ENCODE data around the gene SLC2A4.

SLC2A4 gene

DNA sequence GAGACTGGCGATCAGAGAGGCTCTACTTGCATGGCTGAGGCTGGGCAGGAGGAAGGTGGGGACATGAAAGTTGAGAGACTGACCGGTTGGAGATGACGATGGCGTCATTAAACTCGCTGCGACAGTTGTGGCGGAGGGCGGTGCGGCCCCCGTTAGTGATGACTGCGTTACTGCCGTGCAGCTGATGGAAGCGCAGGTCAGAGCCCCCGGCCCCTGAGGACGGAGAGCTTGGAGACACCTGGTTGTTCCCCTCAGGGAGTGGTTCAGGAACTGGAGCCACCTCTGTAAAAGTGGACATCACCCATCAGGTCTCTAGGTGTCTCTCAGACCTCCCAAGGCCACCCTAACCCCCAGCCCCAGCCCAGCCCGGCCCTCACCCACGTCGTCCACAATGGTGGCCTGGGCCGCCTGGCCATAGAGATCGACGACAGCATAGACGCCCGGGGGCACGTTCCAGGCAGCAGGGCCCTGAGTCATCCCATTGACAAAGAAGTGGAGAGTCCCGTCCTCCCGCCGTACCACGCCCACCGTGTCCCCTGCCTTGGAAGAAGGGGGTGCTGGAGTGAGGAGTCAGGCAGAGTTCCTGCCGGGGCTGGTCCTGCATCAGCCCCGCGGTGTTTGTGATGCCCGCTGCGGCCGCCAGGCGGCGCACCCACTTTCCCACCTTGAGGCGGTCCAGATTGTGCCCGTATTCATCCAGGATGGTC, 42.4 kb downstream of the SLC2A4 start:
- Histone ChIP-seq H3K27ac (ENCODE audit: low read depth, low read length) (no peak overlapping the region), H3K4me3 (ENCODE audit: low read depth in 1 of 2, low read length in 2 of 2) (no peak overlapping the region), H3K36me3 (ENCODE audit: control insufficient read depth in 1 of 2, insufficient read depth in 2 of 2, low read length in 2 of 2) (peaks cover 36 to 63% of the 10 kb centered on the region in 2 donors)

DNA sequence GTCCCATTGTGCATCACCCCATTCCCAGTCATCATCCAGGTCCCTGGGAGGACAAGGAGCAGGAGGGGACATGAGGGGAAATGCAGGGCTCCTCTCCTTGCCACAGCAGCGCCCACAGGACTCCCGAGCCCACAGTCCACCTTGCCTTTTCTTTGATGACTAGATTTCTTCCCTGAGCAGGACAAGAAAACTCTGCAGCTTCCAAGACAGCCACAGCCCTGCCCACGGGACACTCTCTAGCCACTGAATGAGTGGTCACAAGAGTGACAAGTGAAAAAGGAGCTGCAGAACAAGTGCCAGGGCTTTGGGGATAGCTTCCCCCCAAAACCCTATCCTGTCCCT, 42.9 kb downstream of the SLC2A4 start:
- no peaks in the 10 kb centered on the region for H3K9me3 ChIP-seq (ENCODE audit: control insufficient read depth in 1 of 2, low read length in 2 of 2)
- H3K4me3 ChIP-seq (ENCODE audit: low read depth in 1 of 2, low read length in 2 of 2), result no peak overlapping the region
- no peak overlapping the region for H3K27ac ChIP-seq (ENCODE audit: low read depth, low read length)
- no peaks in the 10 kb centered on the region for H3K27me3 ChIP-seq (ENCODE audit: control insufficient read depth in 1 of 2, insufficient read depth in 2 of 2, low read length in 2 of 2)
- peak overlapping the region in 1 of 2 donors; percentile 10 for H3K9ac ChIP-seq (ENCODE audit: low read depth in 1 of 2, low read length in 2 of 2)
- peaks cover 7 to 13% of the 10 kb centered on the region in 2 donors for H3K4me1 ChIP-seq (ENCODE audit: control insufficient read depth in 1 of 2, insufficient read depth in 2 of 2, low read length in 2 of 2)
- peaks cover 33 to 60% of the 10 kb centered on the region in 2 donors for H3K36me3 ChIP-seq (ENCODE audit: control insufficient read depth in 1 of 2, insufficient read depth in 2 of 2, low read length in 2 of 2)

More for the DNA sequence above, 42.4 kb downstream of the SLC2A4 start:
- Histone ChIP-seq H3K4me1 (ENCODE audit: control insufficient read depth in 1 of 2, insufficient read depth in 2 of 2, low read length in 2 of 2) (peaks cover 7 to 15% of the 10 kb centered on the region in 2 donors), H3K27me3 (ENCODE audit: control insufficient read depth in 1 of 2, insufficient read depth in 2 of 2, low read length in 2 of 2) (no peaks in the 10 kb centered on the region), H3K9me3 (ENCODE audit: control insufficient read depth in 1 of 2, low read length in 2 of 2) (no peaks in the 10 kb centered on the region), H3K9ac (ENCODE audit: low read depth in 1 of 2, low read length in 2 of 2) (peak overlapping the region in 1 of 2 donors; percentile 10)

DNA sequence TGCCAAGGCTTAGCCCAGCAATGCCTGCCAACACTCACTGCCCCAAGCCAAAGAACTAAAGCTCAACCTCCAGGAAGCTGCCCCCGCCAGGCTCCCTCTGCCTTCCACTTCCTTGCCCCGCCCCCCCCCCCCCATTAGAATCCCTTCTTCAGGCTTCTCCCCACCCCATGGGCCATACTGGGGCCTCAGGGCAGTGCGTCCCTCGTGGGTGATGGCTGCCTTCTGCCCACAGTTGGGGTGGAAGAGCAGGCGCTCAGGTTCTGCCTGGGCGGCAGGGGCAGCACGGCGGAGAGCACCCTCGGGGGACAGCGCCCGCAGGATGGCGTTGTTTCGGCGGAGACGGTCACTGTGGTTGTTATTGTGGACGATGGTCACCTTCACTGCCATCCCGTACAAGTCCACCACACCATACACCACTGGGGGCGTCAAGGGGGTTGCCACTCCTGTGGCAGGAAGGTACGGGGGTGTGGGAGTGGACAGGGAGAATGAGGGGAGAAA, 43.6 kb downstream of the SLC2A4 start:
- no peak overlapping the region for H3K27ac ChIP-seq (ENCODE audit: low read depth, low read length)
- no peaks in the 10 kb centered on the region for H3K9me3 ChIP-seq (ENCODE audit: control insufficient read depth in 1 of 2, low read length in 2 of 2)
- H3K27me3 ChIP-seq (ENCODE audit: control insufficient read depth in 1 of 2, insufficient read depth in 2 of 2, low read length in 2 of 2), result no peaks in the 10 kb centered on the region
- H3K9ac ChIP-seq (ENCODE audit: low read depth in 1 of 2, low read length in 2 of 2), result no peak overlapping the region
- H3K36me3 ChIP-seq (ENCODE audit: control insufficient read depth in 1 of 2, insufficient read depth in 2 of 2, low read length in 2 of 2), result peaks cover 33 to 60% of the 10 kb centered on the region in 2 donors
- H3K4me3 ChIP-seq (ENCODE audit: low read depth in 1 of 2, low read length in 2 of 2), result no peak overlapping the region
- peaks cover 7 to 13% of the 10 kb centered on the region in 2 donors for H3K4me1 ChIP-seq (ENCODE audit: control insufficient read depth in 1 of 2, insufficient read depth in 2 of 2, low read length in 2 of 2)

DNA sequence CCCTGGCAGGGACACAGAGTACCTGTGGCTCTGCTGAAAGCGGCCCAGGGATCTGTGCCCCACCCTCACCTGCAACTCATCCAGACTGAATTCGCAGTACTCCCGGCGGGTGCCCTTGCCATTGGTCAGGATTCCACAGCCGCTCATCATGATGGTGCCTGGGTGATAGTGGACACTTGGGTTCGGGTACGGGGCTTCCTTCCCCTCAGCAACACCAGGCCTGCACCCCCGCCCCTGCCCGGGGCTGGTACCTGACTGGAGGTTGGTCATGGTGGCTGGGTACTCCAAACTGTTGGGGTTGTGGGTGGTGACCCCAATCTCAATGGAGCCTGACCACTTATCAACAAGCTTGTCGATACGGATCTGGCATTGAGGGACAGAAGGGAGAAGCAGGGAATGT, 44.7 kb downstream of the SLC2A4 start:
- Histone ChIP-seq H3K4me3 (ENCODE audit: low read depth in 1 of 2, low read length in 2 of 2) (no peak overlapping the region), H3K9me3 (ENCODE audit: control insufficient read depth in 1 of 2, low read length in 2 of 2) (no peaks in the 10 kb centered on the region), H3K27ac (ENCODE audit: low read depth, low read length) (no peak overlapping the region), H3K4me1 (ENCODE audit: control insufficient read depth in 1 of 2, insufficient read depth in 2 of 2, low read length in 2 of 2) (peaks cover 7 to 18% of the 10 kb centered on the region in 2 donors), H3K27me3 (ENCODE audit: control insufficient read depth in 1 of 2, insufficient read depth in 2 of 2, low read length in 2 of 2) (no peaks in the 10 kb centered on the region), H3K36me3 (ENCODE audit: control insufficient read depth in 1 of 2, insufficient read depth in 2 of 2, low read length in 2 of 2) (peaks cover 26 to 48% of the 10 kb centered on the region in 2 donors), H3K9ac (ENCODE audit: low read depth in 1 of 2, low read length in 2 of 2) (no peak overlapping the region)

DNA sequence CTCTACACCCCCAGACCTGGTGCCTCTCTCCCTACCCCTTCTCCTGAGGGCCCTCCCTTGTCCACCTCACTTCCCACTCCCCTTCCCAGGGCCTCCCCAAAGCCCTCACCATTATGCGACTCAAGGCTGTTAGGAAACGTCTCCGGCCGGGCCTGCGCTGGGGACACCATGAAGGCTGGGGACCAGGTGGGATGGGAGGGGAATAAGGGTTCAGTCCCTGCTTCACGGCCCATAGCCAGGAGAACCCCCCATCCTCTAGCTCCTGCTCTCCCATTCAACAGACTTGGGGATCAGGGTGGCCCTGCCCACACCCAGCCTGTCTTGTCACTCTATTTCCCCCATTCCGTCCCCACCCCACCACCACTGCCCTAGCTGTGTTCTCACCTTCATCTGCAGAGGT, 45.5 kb downstream of the SLC2A4 start:
- no peak overlapping the region for H3K9ac ChIP-seq (ENCODE audit: low read depth in 1 of 2, low read length in 2 of 2)
- H3K4me1 ChIP-seq (ENCODE audit: control insufficient read depth in 1 of 2, insufficient read depth in 2 of 2, low read length in 2 of 2), result peaks cover 7 to 18% of the 10 kb centered on the region in 2 donors
- no peaks in the 10 kb centered on the region for H3K9me3 ChIP-seq (ENCODE audit: control insufficient read depth in 1 of 2, low read length in 2 of 2)
- no peak overlapping the region for H3K27ac ChIP-seq (ENCODE audit: low read depth, low read length)
- peaks cover 20 to 40% of the 10 kb centered on the region in 2 donors for H3K36me3 ChIP-seq (ENCODE audit: control insufficient read depth in 1 of 2, insufficient read depth in 2 of 2, low read length in 2 of 2)
- H3K27me3 ChIP-seq (ENCODE audit: control insufficient read depth in 1 of 2, insufficient read depth in 2 of 2, low read length in 2 of 2), result no peaks in the 10 kb centered on the region
- H3K4me3 ChIP-seq (ENCODE audit: low read depth in 1 of 2, low read length in 2 of 2), result no peak overlapping the region

DNA sequence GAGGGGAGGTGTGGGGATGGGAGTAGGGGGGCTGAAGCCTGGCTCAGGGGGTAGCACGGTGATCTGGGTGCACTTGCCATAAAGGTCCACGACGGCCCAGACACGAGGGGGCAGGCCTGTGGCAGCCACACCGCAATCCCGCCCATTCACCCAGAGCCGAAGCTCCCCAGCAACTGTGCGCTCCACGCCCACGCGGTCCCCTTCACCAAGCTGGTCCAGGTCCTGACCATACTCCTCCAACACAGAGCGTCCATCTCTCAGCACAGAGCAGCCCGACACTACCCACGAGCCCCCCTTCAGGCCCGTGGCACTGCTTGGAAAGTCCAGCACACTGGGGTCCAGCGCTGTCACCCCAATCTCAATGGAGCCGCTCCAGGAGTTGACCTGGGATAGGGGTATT, 46.0 kb downstream of the SLC2A4 start:
- no peak overlapping the region for H3K9ac ChIP-seq (ENCODE audit: low read depth in 1 of 2, low read length in 2 of 2)
- H3K27me3 ChIP-seq (ENCODE audit: control insufficient read depth in 1 of 2, insufficient read depth in 2 of 2, low read length in 2 of 2), result no peaks in the 10 kb centered on the region
- peaks cover 19 to 36% of the 10 kb centered on the region in 2 donors for H3K36me3 ChIP-seq (ENCODE audit: control insufficient read depth in 1 of 2, insufficient read depth in 2 of 2, low read length in 2 of 2)
- H3K9me3 ChIP-seq (ENCODE audit: control insufficient read depth in 1 of 2, low read length in 2 of 2), result no peaks in the 10 kb centered on the region
- no peak overlapping the region for H3K27ac ChIP-seq (ENCODE audit: low read depth, low read length)
- H3K4me3 ChIP-seq (ENCODE audit: low read depth in 1 of 2, low read length in 2 of 2), result no peak overlapping the region
- H3K4me1 ChIP-seq (ENCODE audit: control insufficient read depth in 1 of 2, insufficient read depth in 2 of 2, low read length in 2 of 2), result peaks cover 7 to 22% of the 10 kb centered on the region in 2 donors

DNA sequence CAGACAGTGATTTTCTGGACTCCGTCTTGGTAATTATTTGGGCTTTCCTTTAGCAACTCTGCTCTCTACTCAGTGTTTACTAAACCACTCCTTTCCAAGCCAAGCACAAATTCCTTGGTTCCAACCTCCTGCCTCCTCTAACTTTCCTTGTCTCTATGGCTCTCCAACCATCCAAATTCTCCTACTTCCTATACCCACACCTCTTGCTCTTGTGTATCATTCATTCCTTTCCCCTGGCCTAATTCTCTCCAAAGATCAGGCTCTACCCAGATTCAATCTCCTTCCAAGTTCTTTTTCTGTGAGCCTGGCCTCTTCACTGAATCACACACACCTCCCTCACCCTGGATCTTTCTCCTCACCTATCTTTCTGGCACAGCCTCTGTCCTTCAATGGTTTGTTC, 46.5 kb downstream of the SLC2A4 start:
- H3K9ac ChIP-seq (ENCODE audit: low read depth in 1 of 2, low read length in 2 of 2), result peak overlapping the region in 1 of 2 donors; percentile 51

DNA sequence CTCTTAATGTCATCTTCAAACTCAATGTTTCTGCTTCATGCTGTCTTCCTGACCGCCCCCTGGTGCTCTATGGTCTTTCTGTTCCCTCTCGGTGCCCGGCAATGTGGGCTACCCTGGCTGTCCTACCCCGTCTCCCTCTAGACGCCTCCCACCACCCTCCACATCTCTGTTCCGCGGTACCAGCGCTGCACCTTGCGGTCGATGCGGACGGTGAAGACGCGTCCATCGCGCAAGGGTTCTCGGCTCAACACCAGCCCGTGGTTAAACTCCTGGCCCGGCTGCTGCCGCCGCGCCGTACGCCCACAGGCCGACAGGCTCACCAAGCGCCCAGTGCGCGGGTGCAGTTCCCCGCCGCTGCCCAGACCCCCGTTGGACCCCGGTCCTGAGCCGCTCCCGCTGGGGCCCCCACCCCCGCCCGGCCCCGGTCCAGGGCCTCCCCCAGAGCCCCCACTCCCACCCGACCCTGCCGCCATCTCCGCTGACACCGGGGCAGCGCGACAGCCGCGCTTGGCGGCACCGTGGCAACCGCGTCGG, 47.4 kb downstream of the SLC2A4 start, which contains the start of gene NEURL4:
Gene NEURL4, minus strand, starts transcription at position 496 of the 534 bp plus-strand sequence. Its CDS starts 23 bp downstream, at position 473.
- Histone ChIP-seq H3K27me3 (ENCODE audit: control insufficient read depth in 1 of 2, insufficient read depth in 2 of 2, low read length in 2 of 2) (no peaks in the 10 kb centered on the region), H3K9me3 (ENCODE audit: control insufficient read depth in 1 of 2, low read length in 2 of 2) (no peaks in the 10 kb centered on the region), H3K36me3 (ENCODE audit: control insufficient read depth in 1 of 2, insufficient read depth in 2 of 2, low read length in 2 of 2) (peaks cover 5 to 23% of the 10 kb centered on the region in 2 donors), H3K9ac (ENCODE audit: low read depth in 1 of 2, low read length in 2 of 2) (peak within 1 kb of the TSS; percentile 79 to 91), H3K4me3 (ENCODE audit: low read depth in 1 of 2, low read length in 2 of 2) (peak within 1 kb of the TSS; percentile 98), H3K27ac (ENCODE audit: low read depth, low read length) (peak within 1 kb of the TSS; percentile 96), H3K4me1 (ENCODE audit: control insufficient read depth in 1 of 2, insufficient read depth in 2 of 2, low read length in 2 of 2) (peaks cover 7 to 22% of the 10 kb centered on the region in 2 donors)

More for the DNA sequence above, 46.5 kb downstream of the SLC2A4 start:
- Histone ChIP-seq H3K9me3 (ENCODE audit: control insufficient read depth in 1 of 2, low read length in 2 of 2) (no peaks in the 10 kb centered on the region), H3K27me3 (ENCODE audit: control insufficient read depth in 1 of 2, insufficient read depth in 2 of 2, low read length in 2 of 2) (no peaks in the 10 kb centered on the region), H3K4me1 (ENCODE audit: control insufficient read depth in 1 of 2, insufficient read depth in 2 of 2, low read length in 2 of 2) (peaks cover 7 to 22% of the 10 kb centered on the region in 2 donors), H3K4me3 (ENCODE audit: low read depth in 1 of 2, low read length in 2 of 2) (peak overlapping the region; percentile 98), H3K27ac (ENCODE audit: low read depth, low read length) (no peak overlapping the region), H3K36me3 (ENCODE audit: control insufficient read depth in 1 of 2, insufficient read depth in 2 of 2, low read length in 2 of 2) (peaks cover 14 to 31% of the 10 kb centered on the region in 2 donors)

DNA sequence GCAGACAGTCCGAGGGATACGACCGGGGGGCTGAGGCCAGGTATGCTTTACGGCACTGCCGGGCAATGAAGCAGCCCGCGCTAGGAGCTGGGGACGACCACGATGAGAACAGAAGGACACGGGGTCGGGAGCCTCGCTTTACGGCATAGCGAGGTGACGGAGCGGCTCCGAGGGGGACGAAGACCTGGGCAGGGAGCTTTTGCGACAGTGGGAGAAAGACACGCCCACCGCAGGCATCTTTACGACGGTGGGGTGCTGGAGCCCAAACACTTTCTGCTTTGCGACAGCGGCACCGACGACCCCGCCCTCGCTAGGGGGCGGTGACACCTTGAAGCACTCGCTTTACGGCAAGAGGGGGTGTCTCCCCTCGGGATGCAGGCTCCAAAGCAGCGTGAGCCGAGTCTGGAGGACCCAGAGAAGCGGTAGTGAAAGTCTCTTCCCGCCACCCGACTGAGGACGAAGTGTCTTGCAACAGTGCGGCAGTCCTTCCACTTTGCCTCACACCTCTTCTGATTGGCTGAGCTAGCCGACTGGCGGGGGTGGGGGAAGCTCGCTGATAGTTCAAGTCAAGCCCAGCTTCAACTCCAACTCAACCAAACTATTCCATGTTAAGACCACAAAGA, 48.0 kb downstream of the SLC2A4 start:
- Histone ChIP-seq H3K4me3 (ENCODE audit: low read depth in 1 of 2, low read length in 2 of 2) (peak overlapping the region; percentile 98), H3K9ac (ENCODE audit: low read depth in 1 of 2, low read length in 2 of 2) (peak overlapping the region; percentile 56 to 91), H3K4me1 (ENCODE audit: control insufficient read depth in 1 of 2, insufficient read depth in 2 of 2, low read length in 2 of 2) (peaks cover 7 to 22% of the 10 kb centered on the region in 2 donors), H3K27me3 (ENCODE audit: control insufficient read depth in 1 of 2, insufficient read depth in 2 of 2, low read length in 2 of 2) (no peaks in the 10 kb centered on the region), H3K27ac (ENCODE audit: low read depth, low read length) (peak overlapping the region; percentile 96), H3K36me3 (ENCODE audit: control insufficient read depth in 1 of 2, insufficient read depth in 2 of 2, low read length in 2 of 2) (peaks cover 3 to 19% of the 10 kb centered on the region in 2 donors), H3K9me3 (ENCODE audit: control insufficient read depth in 1 of 2, low read length in 2 of 2) (no peaks in the 10 kb centered on the region)

Data from duodenal mucosa (tissue), 2 donors.